GM18870 (cell line): ENCODE measurements around the gene HSPA6.
A peak's percentile ranks its signal among the peaks of the same experiment; 100 is the strongest.
"Not testable (repeated sequence)": the region's sequence is repeated elsewhere in the genome, so short reads cannot be mapped to it uniquely, and the experiment has no call there.

Experiments
- ATAC-seq: cut with Tn5 transposase; IDR thresholded peaks from one replicate; pipeline ENCODE4 v1.9.1; 2021; ENCODE audit warnings: moderate library complexity; ENCODE audit not compliant: unreplicated experiment

HSPA6 gene

GRCh38 chr1:161502641-161503393, 21.5 kb upstream of the HSPA6 start:
- ATAC-seq, result no peak

- no peak for ATAC-seq
Observed at GRCh38 chr1:161503394-161503748, 21.0 kb upstream of the HSPA6 start.

GRCh38 chr1:161505686-161506085, 18.7 kb upstream of the HSPA6 start:
- ATAC-seq, result no peak

- no peak for ATAC-seq
Observed at GRCh38 chr1:161506336-161507223, 17.8 kb upstream of the HSPA6 start.

GRCh38 chr1:161510477-161510876, 13.9 kb upstream of the HSPA6 start:
- ATAC-seq, result no peak

GRCh38 chr1:161511018-161511755, 13.2 kb upstream of the HSPA6 start:
- no peak for ATAC-seq

- no peak for ATAC-seq
Observed at GRCh38 chr1:161511756-161512060, 12.6 kb upstream of the HSPA6 start.

- not testable (repeated sequence) for ATAC-seq
Observed at GRCh38 chr1:161512636-161513447, 11.5 kb upstream of the HSPA6 start.

GRCh38 chr1:161513448-161513780, 10.9 kb upstream of the HSPA6 start:
- ATAC-seq, result not testable (repeated sequence)

- not testable (repeated sequence) for ATAC-seq
Observed at GRCh38 chr1:161513953-161514352, 10.4 kb upstream of the HSPA6 start.

GRCh38 chr1:161523041-161523816, 1.1 kb upstream of the HSPA6 start:
- ATAC-seq, result not testable (repeated sequence)

- not testable (repeated sequence) for ATAC-seq
Observed at GRCh38 chr1:161524742-161525291, 477 bp downstream of the HSPA6 start.

GRCh38 chr1:161525321-161525720, 981 bp downstream of the HSPA6 start:
- ATAC-seq, result not testable (repeated sequence)

GRCh38 chr1:161525918-161526317, 1.6 kb downstream of the HSPA6 start:
- ATAC-seq, result not testable (repeated sequence)

GRCh38 chr1:161528550-161528949, 4.2 kb downstream of the HSPA6 start:
- ATAC-seq, result not testable (repeated sequence)

- ATAC-seq, result not testable (repeated sequence)
Observed at GRCh38 chr1:161529463-161530104, 5.2 kb downstream of the HSPA6 start.

- ATAC-seq, result peak; percentile 30
Observed at GRCh38 chr1:161530158-161530557, 5.8 kb downstream of the HSPA6 start.

- peak; percentile 58 for ATAC-seq
Observed at GRCh38 chr1:161530671-161531641, 6.6 kb downstream of the HSPA6 start.
